Activated gamma-delta T cell (primary cell): Measurements from ENCODE around the gene GDPGP1.
A peak's percentile ranks its signal among the peaks of the same experiment; 100 is the strongest.
"Not testable (repeated sequence)": the region's sequence is repeated elsewhere in the genome, so short reads cannot be mapped to it uniquely, and the experiment has no call there.

Experiments used
- DNase-seq: peaks from one replicate; lab custom pipeline; 2025; lab: John Stamatoyannopoulos, UW

Gene GDPGP1

GRCh38 chr15:90261811-90262210, 27.8 kb downstream of the GDPGP1 start:
- no peak for DNase-seq

DNA sequence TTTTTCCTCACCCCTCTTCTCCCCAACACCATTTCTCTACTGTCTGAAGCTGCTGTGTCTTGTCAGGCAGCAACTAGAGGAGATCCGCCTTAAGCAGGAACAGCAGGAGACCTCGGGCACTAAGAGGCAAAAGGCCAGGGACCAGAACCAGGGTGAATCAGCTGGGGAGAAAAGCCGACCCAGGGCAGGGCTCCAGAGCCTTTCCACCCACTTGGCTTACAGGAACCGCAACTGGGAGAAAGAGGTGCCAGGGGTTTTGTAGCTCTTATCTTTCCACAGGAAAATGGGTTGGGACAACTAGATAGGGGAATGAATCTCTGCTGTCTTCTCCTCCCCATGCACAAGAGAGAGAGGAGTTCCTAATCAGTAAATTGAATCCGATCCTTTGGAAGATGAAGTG, 28.4 kb downstream of the GDPGP1 start:
- DNase-seq: no peak

GRCh38 chr15:90264671-90265070, 30.7 kb downstream of the GDPGP1 start:
- no peak for DNase-seq

DNA sequence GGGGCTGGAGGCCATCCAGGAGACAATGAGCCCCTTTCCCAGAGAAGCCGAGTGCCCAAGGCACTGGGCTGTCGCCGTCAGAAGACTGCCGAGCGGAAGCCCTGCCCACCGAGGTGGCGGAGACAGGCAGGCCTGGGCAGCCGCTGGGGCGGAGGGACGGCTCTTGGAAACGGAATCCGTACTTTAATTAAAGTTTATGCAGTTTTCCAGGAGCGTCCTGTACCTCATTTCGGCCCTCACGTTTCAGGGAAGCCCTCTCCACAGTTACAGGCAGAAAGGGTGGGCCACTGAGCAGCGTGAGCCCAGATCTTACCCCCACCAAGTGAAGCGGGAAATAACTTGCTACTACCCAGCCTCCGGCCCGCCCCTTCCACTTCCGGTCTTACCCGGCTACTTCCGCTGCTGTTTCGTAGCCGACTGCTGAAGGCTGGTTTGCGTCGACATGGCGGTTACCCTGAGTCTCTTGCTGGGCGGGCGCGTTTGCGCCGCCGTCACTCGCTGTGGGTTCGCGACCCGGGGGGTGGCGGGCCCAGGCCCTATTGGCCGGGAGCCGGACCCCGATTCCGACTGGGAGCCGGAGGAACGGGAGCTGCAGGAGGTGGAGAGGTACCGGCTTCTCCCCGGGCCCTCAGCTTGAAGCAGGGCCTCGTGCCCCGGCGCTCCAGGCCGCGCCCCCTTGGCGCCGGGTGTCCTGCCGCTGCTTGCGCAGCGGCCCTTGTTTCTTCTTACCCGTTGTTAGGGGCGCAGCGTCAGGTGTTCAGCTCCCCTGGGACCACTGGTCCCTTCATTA, 31.5 kb downstream of the GDPGP1 start, which contains the start of gene NGRN:
Gene NGRN, plus strand, starts transcription at position 402 of the 790 bp plus-strand sequence. Its CDS starts 41 bp downstream, at position 443.
- peak; percentile 54 for DNase-seq

DNA sequence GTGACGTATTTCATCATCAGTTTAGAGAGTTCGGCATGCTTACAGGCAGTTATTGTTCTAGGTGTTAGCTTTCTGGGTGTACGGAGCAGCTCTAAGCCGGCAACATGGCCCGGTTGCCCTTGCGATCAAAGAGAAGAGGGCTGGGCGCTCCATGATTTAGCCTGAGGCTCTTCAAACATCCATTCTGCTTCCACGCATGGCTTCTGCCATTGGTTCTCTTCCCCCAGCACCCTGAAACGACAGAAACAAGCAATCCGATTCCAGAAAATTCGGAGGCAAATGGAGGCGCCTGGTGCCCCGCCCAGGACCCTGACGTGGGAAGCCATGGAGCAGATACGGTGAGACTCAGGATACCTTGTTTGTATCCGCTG, 32.0 kb downstream of the GDPGP1 start:
- no peak for DNase-seq

GRCh38 chr15:90266485-90266884, 32.5 kb downstream of the GDPGP1 start:
- DNase-seq: no peak

DNA sequence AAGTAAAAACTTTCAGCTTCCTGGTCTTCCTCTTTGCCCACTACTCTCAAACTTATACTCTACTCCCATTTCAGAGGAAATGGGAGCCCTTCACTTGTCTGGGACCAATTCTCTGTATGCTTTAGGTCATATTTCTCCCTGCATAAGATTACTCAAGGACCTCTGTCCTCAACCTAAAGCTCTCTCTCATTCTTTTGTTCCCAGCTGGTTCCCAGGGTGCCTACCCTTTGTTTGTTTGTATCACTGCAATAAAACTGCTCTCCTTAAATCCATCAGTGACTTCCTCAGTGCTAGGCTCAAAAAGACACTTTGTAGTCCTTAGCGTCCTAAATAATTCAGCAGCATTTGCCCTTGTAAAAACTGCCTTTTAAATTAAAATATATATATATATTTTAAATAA, 34.4 kb downstream of the GDPGP1 start:
- no peak for DNase-seq

- DNase-seq: no peak
Measured at GRCh38 chr15:90270502-90271150, 36.6 kb downstream of the GDPGP1 start.

DNA sequence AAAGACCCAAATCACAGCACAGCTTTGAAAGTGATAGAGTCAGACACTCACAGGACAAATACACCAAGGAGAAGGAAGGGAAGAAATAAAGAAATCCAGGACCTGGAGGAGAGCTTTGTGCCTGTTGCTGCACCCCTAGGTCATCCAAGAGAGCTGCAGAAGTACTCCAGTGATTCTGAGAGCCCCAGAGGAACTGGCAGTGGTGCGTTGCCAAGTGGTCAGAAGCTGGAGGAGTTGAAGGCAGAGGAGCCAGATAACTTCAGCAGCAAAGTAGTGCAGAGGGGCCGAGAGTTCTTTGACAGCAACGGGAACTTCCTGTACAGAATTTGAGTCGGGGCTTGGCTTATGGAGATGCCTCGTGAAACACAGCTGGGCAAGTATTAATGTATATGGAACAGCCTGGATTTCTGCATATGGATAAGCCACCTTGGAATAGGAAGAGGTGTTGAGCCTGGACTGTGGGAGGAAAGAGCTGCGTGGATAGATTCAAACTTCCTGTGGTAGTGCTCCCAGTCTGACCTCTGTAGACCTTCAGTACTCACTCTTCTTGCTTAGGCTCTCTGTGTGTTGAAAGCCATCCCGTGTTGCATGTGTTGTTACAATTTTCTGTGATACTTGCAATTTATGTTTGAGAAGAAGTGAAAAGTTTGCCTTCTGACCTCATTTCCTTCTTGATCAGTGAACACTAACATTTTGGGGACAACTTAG, 37.6 kb downstream of the GDPGP1 start:
- DNase-seq: no peak

GRCh38 chr15:90278467-90278866, 44.5 kb downstream of the GDPGP1 start:
- DNase-seq: not testable (repeated sequence)

DNA sequence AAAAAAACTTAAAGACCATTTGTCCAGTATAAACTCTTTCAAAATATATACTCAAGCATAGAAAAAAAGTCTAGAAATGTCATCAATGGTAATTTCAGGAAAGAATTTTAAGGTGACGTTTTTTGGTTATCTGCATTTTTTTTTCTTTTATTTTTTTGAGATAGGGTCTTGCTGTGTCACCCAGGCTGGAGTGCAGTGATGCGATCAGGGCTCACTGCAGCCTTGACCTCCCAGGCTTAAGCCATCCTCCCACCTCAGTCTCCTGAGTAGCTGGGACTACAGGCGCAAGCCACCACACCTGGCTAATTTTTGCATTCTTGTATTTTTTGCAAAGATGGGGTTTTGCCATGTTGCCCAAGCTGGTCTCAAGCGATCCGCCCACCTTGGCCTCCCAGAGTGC, 46.7 kb downstream of the GDPGP1 start:
- not testable (repeated sequence) for DNase-seq

DNA sequence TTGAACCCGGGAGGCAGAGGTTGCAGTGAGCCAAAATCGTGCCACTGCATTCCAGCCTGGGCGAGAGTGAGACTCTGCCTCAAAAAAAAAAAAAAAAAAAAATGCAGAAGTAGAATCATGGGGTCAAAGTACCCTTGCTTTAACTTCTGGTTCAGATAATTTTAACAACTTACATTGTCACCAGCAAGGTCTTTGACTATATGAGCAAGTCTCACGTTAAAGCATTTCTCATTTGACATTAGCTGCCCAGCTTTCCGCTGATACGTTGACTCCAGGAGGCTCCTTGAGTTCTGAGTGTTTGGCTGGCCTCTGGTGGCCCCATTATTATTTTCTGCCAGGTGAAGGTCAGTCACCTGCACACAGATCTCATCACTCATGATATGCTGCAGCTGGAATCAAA, 47.6 kb downstream of the GDPGP1 start:
- DNase-seq: not testable (repeated sequence)

DNA sequence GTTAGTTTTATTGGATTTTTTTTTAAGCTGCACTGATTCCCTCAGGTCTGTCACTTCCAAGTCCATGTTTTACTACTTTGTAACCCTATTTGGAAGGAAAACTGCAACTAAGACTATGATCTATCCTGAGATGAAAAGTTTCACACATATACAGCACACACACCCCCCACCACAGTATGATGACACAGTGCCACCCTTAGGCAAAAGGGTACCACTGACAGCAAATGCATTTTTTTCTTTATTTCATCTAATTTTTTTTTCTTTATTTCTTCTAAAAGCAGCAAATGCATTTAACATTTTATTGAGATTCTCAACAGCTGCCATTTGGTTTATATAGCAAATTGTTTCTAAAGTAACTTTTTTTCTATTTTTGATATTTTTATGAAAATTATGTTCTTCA, 52.7 kb downstream of the GDPGP1 start:
- DNase-seq: no peak

GRCh38 chr15:90287101-90287500, 53.1 kb downstream of the GDPGP1 start:
- no peak for DNase-seq

- DNase-seq: no peak
Measured at GRCh38 chr15:90287946-90288345, 53.9 kb downstream of the GDPGP1 start.

GRCh38 chr15:90291679-90292356, 57.8 kb downstream of the GDPGP1 start:
- no peak for DNase-seq

DNA sequence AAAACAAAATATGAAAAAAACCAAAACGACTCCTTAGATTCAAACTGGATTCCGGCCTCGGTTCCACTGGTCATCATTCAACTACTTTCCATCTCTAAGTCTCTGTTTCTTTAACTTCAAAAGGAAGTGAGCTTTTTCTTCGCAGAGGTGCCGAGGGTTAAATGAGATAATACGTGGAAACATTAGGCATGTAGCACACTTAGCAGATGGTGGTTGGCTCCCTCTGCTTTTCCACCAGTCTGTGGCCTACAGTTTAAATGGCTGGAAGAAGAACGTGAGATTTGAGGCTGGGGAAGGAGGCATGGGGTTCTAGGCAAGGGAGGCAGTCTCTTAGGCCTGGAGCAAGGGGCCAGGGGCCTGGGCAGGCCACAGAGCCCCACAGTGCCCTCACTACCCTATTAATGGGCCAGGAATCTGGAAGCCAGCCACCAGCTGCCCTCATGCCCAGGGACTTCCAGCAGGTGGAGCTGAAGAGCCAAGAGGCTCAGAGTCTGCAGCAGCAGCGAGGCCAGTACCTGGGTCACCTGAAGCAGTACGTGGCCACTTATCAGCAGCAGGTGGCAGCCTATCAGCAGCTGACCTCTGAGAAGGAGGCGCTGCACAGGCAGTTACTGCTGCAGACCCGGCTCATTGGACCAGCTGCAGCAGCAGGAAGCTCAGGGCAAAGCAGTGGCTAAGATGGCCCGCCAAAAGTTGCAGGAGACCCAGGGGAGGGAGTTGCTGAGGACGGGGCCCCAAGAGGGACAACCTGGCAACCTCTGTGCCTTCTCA, 59.2 kb downstream of the GDPGP1 start:
- not testable (repeated sequence) for DNase-seq

DNA sequence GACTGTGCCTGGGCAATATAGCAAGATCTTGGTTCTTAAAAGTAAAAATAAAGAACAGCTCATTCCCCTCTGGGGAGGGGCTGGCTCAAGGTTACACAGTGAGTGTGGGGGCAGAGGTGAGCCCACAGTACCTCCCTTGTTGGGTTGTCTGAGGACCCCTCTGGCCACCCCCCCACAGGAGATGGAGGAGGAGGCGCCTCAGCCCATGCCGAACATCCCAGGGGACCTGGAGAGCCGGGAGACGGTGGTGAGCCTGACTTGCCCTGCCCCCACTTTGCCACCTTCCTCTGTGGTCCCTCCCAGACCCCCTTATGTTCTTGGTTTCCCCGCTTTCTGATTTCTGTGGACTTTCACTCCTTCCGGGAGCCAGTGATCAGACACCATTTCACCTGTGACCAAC, 60.1 kb downstream of the GDPGP1 start:
- no peak for DNase-seq

- no peak for DNase-seq
Measured at GRCh38 chr15:90294601-90295269, 60.7 kb downstream of the GDPGP1 start.

DNA sequence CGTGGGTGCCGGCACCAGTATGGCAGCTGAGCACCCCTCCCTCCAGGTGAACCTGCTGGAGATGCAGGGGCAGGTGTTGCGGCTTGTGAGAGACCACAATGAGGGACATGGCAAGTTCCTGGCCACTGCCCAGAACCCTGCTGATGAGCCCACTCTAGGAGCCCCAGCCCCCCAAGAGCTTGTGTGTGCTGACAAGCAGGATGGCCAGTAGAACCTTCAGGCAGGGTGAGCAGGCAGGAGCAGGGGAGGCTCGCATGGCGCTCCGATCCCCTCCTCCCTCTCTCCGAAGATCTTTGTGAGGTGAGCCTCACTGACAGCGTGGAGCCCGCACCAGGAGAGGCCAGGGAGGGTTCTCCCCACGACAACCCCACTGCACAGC, 61.2 kb downstream of the GDPGP1 start:
- no peak for DNase-seq
